Liver (tissue), 9 donors: ENCODE results near the gene KYAT1. TPM values are rescaled to one million over a fixed set of nuclear protein-coding genes. Genes with fewer than 3 reads are reported as not detected.

ENCODE experiments used
- DNase-seq: peaks from one replicate; pipeline ENCODE4 v3.0.0-alpha.2; 2017; ENCODE audit warnings: low spot score
- H3K27ac ChIP-seq, 2 donors: one replicate each; pipeline ENCODE4 v1.7.0; 2013; ENCODE audit warnings: inconsistent platforms in 2 of 2, low read length in 2 of 2, control low read depth in 1 of 2, low read depth in 1 of 2, mild to moderate bottlenecking in 1 of 2
- H3K27me3 ChIP-seq, 4 donors: one replicate each; pipeline versions ENCODE4 v1.6.1 to v1.7.0; 2013; ENCODE audit warnings: low read length in 3 of 4, inconsistent platforms in 1 of 4, mild to moderate bottlenecking in 1 of 4, moderate library complexity in 1 of 4; ENCODE audit not compliant: control insufficient read depth in 4 of 4, insufficient read depth in 4 of 4
- H3K36me3 ChIP-seq, 4 donors: one replicate each; pipeline versions ENCODE4 v1.6.1 to v1.7.0; 2013; ENCODE audit warnings: low read length in 3 of 4, mild to moderate bottlenecking in 3 of 4, low read depth in 1 of 4, moderate library complexity in 1 of 4; ENCODE audit not compliant: control insufficient read depth in 4 of 4, insufficient read depth in 3 of 4
- H3K4me1 ChIP-seq, 4 donors: one replicate each; pipeline versions ENCODE4 v1.6.1 to v1.7.0; 2013; ENCODE audit warnings: low read length in 3 of 4, mild to moderate bottlenecking in 3 of 4, moderate library complexity in 1 of 4; ENCODE audit not compliant: control insufficient read depth in 4 of 4, insufficient read depth in 4 of 4
- H3K4me3 ChIP-seq, 3 donors: one replicate each; pipeline versions ENCODE4 v1.6.1 to v1.7.0; 2013; ENCODE audit warnings: low read length in 3 of 3, control low read depth in 1 of 3, low read depth in 1 of 3, mild to moderate bottlenecking in 1 of 3
- H3K9ac ChIP-seq, 2 donors: one replicate each; pipeline ENCODE4 v1.7.0; 2013; ENCODE audit warnings: low read length in 2 of 2, mild to moderate bottlenecking in 2 of 2, moderate library complexity in 2 of 2, control low read depth in 1 of 2, low read depth in 1 of 2
- H3K9me3 ChIP-seq, 4 donors: one replicate each; pipeline versions ENCODE4 v1.6.1 to v1.7.0; 2013; ENCODE audit warnings: low read length in 3 of 4; ENCODE audit not compliant: control insufficient read depth in 4 of 4
- EGR1 ChIP-seq, 2 donors: IDR thresholded peaks; 2 replicates each; pipeline ENCODE4 v1.6.1; 2016 to 2018; ENCODE audit warnings: antibody characterized with exemption in 2 of 2, low read depth in 2 of 2
- FOXA1 ChIP-seq: IDR thresholded peaks from 2 replicates; pipeline ENCODE4 v1.6.1; 2016; ENCODE audit warnings: antibody characterized with exemption
- FOXA2 ChIP-seq: IDR thresholded peaks from 2 replicates; pipeline ENCODE4 v1.6.1; 2016; ENCODE audit warnings: antibody characterized with exemption
- GABPA ChIP-seq, 2 donors: IDR thresholded peaks in 1 of 2; conservative IDR thresholded peaks in 1 of 2; 2 replicates each; pipeline ENCODE4 v1.6.1; 2016; ENCODE audit warnings: antibody characterized with exemption in 2 of 2, mild to moderate bottlenecking in 1 of 2, moderate library complexity in 1 of 2
- HNF4A ChIP-seq, 2 donors: conservative IDR thresholded peaks; 2 replicates each; pipeline ENCODE4 v1.6.1; 2016; ENCODE audit warnings: antibody characterized with exemption in 2 of 2, mild to moderate bottlenecking in 2 of 2
- HNF4G ChIP-seq: IDR thresholded peaks from 2 replicates; pipeline ENCODE4 v1.6.1; 2016; ENCODE audit warnings: antibody characterized with exemption
- JUND ChIP-seq, 2 donors: IDR thresholded peaks; 2 replicates each; pipeline ENCODE4 v1.6.1; 2016; ENCODE audit warnings: antibody characterized with exemption in 2 of 2
- NR2F2 ChIP-seq: IDR thresholded peaks from 2 replicates; pipeline ENCODE4 v1.6.1; 2016; ENCODE audit warnings: antibody characterized with exemption
- RAD21 ChIP-seq, 2 donors: IDR thresholded peaks; 2 replicates each; pipeline ENCODE4 v1.6.1; 2016; ENCODE audit warnings: antibody characterized with exemption in 2 of 2, mild to moderate bottlenecking in 2 of 2
- REST ChIP-seq: IDR thresholded peaks from 2 replicates; pipeline ENCODE4 v1.6.1; 2016; ENCODE audit warnings: antibody characterized with exemption, mild to moderate bottlenecking
- RXRA ChIP-seq, 2 donors: IDR thresholded peaks; 2 replicates each; pipeline ENCODE4 v1.6.1; 2017 to 2018; ENCODE audit warnings: antibody characterized with exemption in 2 of 2, mild to moderate bottlenecking in 1 of 2
- SP1 ChIP-seq: IDR thresholded peaks from 2 replicates; pipeline ENCODE4 v1.6.1; 2018; ENCODE audit warnings: antibody characterized with exemption, mild to moderate bottlenecking
- TAF1 ChIP-seq: conservative IDR thresholded peaks from 2 replicates; pipeline ENCODE4 v1.6.1; 2016; ENCODE audit warnings: antibody characterized with exemption, mild to moderate bottlenecking
- YY1 ChIP-seq: IDR thresholded peaks from 2 replicates; pipeline ENCODE4 v1.6.1; 2016; ENCODE audit warnings: antibody characterized with exemption, mild to moderate bottlenecking
- WGBS: extraction: QIAGEN DNeasy Blood & Tissue Kit; methylation state at CpG from one replicate; pipeline ENCODE4 v1.1.7; 2013; 5-methylcytosine and 5-hydroxymethylcytosine counted together
- polyA plus RNA-seq, 2 donors: library from polyadenylated mRNA; stranded (reverse) in 1 of 2; unstranded in 1 of 2; fragments of 200-250 nt in 1 of 2; fragments of >200 nt in 1 of 2; fragmentation: Nextera tagmentation in 1 of 2; extraction: Ambion mirVana in 1 of 2; gene quantifications; one replicate each; pipeline versions ENCODE4 v1.2.1 to v1.2.3, GENCODE V29; 2013 to 2015
- total RNA-seq, 2 donors: library from RNA; depleted of rRNA; stranded (reverse); fragments of >200 nt; gene quantifications; one replicate each; pipeline ENCODE4 v1.2.3, GENCODE V29; 2014
- TF ChIP-seq, protein P1 (sequence below): IDR thresholded peaks from 2 replicates; pipeline ENCODE4 v1.6.1; 2016; ENCODE audit warnings: antibody characterized with exemption
- TF ChIP-seq, protein P2 (sequence below): IDR thresholded peaks from 2 replicates; pipeline ENCODE4 v1.6.1; 2016; ENCODE audit warnings: antibody characterized with exemption
- TF ChIP-seq, protein P3 (sequence below): IDR thresholded peaks from 2 replicates; pipeline ENCODE4 v1.6.1; 2016; ENCODE audit warnings: antibody characterized with exemption
- TF ChIP-seq, protein P4 (sequence below): fragments of 150-350 bp; IDR thresholded peaks from 2 replicates; pipeline ENCODE4 v1.5.1; 2017; ENCODE audit warnings: improper control_type of control experiment, low read depth, low read length; ENCODE audit not compliant: missing input control
- donor health status: healthy.
- donor health status: healthy.
- donor health status: healthy.
- donor health status: healthy.
- donor health status: healthy.

The KYAT1 gene
- total and polyA plus RNA-seq, 4 donors: 3.8 to 8.1 (median 7.4) TPM

- Histone ChIP-seq H3K4me3 (no peak overlapping the region), H3K4me1 (peaks cover 19 to 38% (median 28%) of the 10 kb centered on the region in 4 donors), H3K9ac (no peak overlapping the region), H3K9me3 (no peaks in the 10 kb centered on the region), H3K36me3 (peaks cover 0 to 25% (median 10%) of the 10 kb centered on the region in 4 donors), H3K27me3 (no peaks in the 10 kb centered on the region), H3K27ac (no peak overlapping the region)
- DNase-seq: no peak
- WGBS: 70% methylated on average over 18 of the region's 18 CpGs
- TF ChIP-seq EGR1 (IDR thresholded peaks at IDR 0.05; ENCODE audit: low read depth in 2 of 2) (no peak), HNF4G (no peak), HNF4A (conservative IDR thresholded peaks at IDR 0.05) (no peak), REST (no peak), SP1 (no peak), RAD21 (IDR thresholded peaks at IDR 0.05) (no peak), JUND (IDR thresholded peaks at IDR 0.05) (no peak), GABPA (IDR thresholded peaks at IDR 0.05 in 1 of 2, conservative IDR thresholded peaks at IDR 0.05 in 1 of 2) (no peak), FOXA2 (no peak), TAF1 (no peak), FOXA1 (no peak), NR2F2 (no peak), RXRA (IDR thresholded peaks at IDR 0.05) (no peak), YY1 (no peak)
- TF ChIP-seq, protein P1, sequence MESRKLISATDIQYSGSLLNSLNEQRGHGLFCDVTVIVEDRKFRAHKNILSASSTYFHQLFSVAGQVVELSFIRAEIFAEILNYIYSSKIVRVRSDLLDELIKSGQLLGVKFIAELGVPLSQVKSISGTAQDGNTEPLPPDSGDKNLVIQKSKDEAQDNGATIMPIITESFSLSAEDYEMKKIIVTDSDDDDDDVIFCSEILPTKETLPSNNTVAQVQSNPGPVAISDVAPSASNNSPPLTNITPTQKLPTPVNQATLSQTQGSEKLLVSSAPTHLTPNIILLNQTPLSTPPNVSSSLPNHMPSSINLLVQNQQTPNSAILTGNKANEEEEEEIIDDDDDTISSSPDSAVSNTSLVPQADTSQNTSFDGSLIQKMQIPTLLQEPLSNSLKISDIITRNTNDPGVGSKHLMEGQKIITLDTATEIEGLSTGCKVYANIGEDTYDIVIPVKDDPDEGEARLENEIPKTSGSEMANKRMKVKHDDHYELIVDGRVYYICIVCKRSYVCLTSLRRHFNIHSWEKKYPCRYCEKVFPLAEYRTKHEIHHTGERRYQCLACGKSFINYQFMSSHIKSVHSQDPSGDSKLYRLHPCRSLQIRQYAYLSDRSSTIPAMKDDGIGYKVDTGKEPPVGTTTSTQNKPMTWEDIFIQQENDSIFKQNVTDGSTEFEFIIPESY: no peak
- TF ChIP-seq, protein P2, sequence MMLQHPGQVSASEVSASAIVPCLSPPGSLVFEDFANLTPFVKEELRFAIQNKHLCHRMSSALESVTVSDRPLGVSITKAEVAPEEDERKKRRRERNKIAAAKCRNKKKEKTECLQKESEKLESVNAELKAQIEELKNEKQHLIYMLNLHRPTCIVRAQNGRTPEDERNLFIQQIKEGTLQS: no peak
- TF ChIP-seq, protein P3, sequence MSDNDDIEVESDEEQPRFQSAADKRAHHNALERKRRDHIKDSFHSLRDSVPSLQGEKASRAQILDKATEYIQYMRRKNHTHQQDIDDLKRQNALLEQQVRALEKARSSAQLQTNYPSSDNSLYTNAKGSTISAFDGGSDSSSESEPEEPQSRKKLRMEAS: no peak
- TF ChIP-seq, protein P4, sequence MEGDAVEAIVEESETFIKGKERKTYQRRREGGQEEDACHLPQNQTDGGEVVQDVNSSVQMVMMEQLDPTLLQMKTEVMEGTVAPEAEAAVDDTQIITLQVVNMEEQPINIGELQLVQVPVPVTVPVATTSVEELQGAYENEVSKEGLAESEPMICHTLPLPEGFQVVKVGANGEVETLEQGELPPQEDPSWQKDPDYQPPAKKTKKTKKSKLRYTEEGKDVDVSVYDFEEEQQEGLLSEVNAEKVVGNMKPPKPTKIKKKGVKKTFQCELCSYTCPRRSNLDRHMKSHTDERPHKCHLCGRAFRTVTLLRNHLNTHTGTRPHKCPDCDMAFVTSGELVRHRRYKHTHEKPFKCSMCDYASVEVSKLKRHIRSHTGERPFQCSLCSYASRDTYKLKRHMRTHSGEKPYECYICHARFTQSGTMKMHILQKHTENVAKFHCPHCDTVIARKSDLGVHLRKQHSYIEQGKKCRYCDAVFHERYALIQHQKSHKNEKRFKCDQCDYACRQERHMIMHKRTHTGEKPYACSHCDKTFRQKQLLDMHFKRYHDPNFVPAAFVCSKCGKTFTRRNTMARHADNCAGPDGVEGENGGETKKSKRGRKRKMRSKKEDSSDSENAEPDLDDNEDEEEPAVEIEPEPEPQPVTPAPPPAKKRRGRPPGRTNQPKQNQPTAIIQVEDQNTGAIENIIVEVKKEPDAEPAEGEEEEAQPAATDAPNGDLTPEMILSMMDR: no peak
Measured at GRCh38 chr9:128819716-128820664, 61.8 kb downstream of the KYAT1 start.
